SK-MEL-5 (cell line): ENCODE data around the gene PHF20. TPM values are rescaled to one million over a fixed set of nuclear protein-coding genes. Genes with fewer than 3 reads are reported as not detected.

Source experiments
- small RNA-seq, 2 experiments: library from RNA; depleted of rRNA; stranded (forward); fragments of <200 nt; gene quantifications; one replicate each; pipeline ENCODE3, GENCODE V24; 2014
- total RNA-seq: library from RNA; depleted of rRNA; stranded (reverse); fragments of >200 nt; shearing (Covaris generic); gene quantifications from 2 replicates; pipeline ENCODE4 v1.2.3, GENCODE V29; 2014; rRNA removed

Gene PHF20
- total RNA-seq, 1 experiment from 2014 or later = 44.4 TPM

Small RNA genes within 50 kb of the gene (small RNA-seq; reads per million reads assigned to genes)
- 0 reads per million in 2 experiments for gene COX7BP2
- gene HIGD1AP16 = 0 reads per million in 2 experiments
- gene RF00019 = 0 reads per million in 2 experiments
- 0 reads per million in 2 experiments for gene RF00026
- gene RNU4-40P = 0 reads per million in 2 experiments
- gene RNU6-937P = 0 reads per million in 2 experiments

Other genes starting within 250 kb of the PHF20 start
- not detected in 2 replicates for gene C20orf173, start 242.4 kb upstream of the PHF20 start, total RNA-seq
- 373 and 383 TPM in 2 replicates for gene ERGIC3, start 229.9 kb upstream of the PHF20 start, total RNA-seq
- 1.8 and 2.7 TPM in 2 replicates for gene SPAG4, start 156.2 kb upstream of the PHF20 start, total RNA-seq
- gene CPNE1, start 107.1 kb upstream of the PHF20 start, total RNA-seq = 72.4 and 84.6 TPM in 2 replicates
- 57.2 and 61.7 TPM in 2 replicates for gene RBM12, start 107.1 kb upstream of the PHF20 start, total RNA-seq
- 66.1 and 78.1 TPM in 2 replicates for gene NFS1, start 72.7 kb upstream of the PHF20 start, total RNA-seq
- 250 and 273 TPM in 2 replicates for gene ROMO1, start 72.6 kb upstream of the PHF20 start, total RNA-seq
- gene RBM39, start 29.8 kb upstream of the PHF20 start, total RNA-seq = 286 and 303 TPM in 2 replicates
- 56.8 and 65.0 TPM in 2 replicates for gene SCAND1, start 182.5 kb downstream of the PHF20 start, total RNA-seq
- gene CNBD2, start 196.6 kb downstream of the PHF20 start, total RNA-seq = 4.1 and 7.4 TPM in 2 replicates